Measurements from ENCODE around the gene BEST3.

DNA sequence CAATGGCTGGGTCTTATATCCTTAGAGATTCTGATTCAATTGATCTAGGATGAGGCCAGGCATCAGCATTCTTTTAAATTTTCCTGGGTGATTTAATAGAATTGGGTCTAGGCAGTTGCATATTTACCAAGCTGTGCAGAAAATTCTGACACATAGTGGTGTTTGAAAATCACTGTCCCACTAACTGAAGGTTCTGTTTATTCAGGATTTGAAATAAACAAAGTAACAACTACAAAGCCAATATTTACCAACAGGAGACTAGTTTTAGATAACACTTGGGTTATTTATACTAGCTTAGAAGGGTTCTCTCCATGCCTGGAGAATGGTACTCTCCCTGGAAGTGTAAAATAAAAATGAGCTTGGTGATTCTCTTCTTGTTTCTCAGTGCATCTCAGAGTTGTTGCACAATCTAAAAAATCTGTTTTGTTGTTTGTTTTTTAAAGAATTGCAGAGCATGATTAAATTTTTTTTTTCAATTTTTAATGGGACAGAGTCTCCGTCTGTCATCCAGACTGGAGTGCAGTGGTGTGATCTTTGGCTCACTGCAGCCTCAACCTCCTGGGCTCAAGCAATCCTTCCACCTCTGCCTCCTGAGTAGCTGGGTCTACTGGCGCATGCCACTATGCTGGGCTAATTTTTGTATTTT, 16.9 kb downstream of the BEST3 start:
- TF ChIP-seq RAD21 (IDR thresholded peaks at IDR 0.05; ENCODE audit: low read depth) (no peak), CEBPB (IDR thresholded peaks at IDR 0.05) (no peak), TEAD4 (IDR thresholded peaks at IDR 0.05) (no peak), EGR1 (IDR thresholded peaks at IDR 0.05) (no peak), ZBTB7A (IDR thresholded peaks at IDR 0.05; ENCODE audit: low read depth) (no peak), TAF1 (IDR thresholded peaks at IDR 0.05; ENCODE audit: low read depth) (no peak), EP300 (IDR thresholded peaks at IDR 0.05; ENCODE audit: borderline replicate concordance) (no peak), TCF12 (IDR thresholded peaks at IDR 0.05; ENCODE audit: low read depth) (no peak), NFIC (IDR thresholded peaks at IDR 0.05) (no peak), YY1 (IDR thresholded peaks at IDR 0.05; ENCODE audit: low read depth) (no peak)
- TF ChIP-seq, protein P1, sequence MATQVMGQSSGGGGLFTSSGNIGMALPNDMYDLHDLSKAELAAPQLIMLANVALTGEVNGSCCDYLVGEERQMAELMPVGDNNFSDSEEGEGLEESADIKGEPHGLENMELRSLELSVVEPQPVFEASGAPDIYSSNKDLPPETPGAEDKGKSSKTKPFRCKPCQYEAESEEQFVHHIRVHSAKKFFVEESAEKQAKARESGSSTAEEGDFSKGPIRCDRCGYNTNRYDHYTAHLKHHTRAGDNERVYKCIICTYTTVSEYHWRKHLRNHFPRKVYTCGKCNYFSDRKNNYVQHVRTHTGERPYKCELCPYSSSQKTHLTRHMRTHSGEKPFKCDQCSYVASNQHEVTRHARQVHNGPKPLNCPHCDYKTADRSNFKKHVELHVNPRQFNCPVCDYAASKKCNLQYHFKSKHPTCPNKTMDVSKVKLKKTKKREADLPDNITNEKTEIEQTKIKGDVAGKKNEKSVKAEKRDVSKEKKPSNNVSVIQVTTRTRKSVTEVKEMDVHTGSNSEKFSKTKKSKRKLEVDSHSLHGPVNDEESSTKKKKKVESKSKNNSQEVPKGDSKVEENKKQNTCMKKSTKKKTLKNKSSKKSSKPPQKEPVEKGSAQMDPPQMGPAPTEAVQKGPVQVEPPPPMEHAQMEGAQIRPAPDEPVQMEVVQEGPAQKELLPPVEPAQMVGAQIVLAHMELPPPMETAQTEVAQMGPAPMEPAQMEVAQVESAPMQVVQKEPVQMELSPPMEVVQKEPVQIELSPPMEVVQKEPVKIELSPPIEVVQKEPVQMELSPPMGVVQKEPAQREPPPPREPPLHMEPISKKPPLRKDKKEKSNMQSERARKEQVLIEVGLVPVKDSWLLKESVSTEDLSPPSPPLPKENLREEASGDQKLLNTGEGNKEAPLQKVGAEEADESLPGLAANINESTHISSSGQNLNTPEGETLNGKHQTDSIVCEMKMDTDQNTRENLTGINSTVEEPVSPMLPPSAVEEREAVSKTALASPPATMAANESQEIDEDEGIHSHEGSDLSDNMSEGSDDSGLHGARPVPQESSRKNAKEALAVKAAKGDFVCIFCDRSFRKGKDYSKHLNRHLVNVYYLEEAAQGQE (IDR thresholded peaks at IDR 0.05; ENCODE audit: low read depth): no peak
- TF ChIP-seq, protein P2, sequence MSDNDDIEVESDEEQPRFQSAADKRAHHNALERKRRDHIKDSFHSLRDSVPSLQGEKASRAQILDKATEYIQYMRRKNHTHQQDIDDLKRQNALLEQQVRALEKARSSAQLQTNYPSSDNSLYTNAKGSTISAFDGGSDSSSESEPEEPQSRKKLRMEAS (IDR thresholded peaks at IDR 0.05): no peak
